GM10266 (cell line): ENCODE results near the gene RPS6KA3.

ENCODE experiments used
- DNase-seq: peaks from one replicate; pipeline ENCODE4 v3.0.0; 2012; ENCODE audit errors: extremely low spot score
- TF ChIP-seq, protein P1 (sequence below): IDR thresholded peaks from 2 replicates; pipeline ENCODE4 v1.5.1; 2012; ENCODE audit warnings: mild to moderate bottlenecking, low read depth; ENCODE audit not compliant: control insufficient read depth, insufficient read depth; ENCODE audit errors: missing control alignments

RPS6KA3 gene

DNA sequence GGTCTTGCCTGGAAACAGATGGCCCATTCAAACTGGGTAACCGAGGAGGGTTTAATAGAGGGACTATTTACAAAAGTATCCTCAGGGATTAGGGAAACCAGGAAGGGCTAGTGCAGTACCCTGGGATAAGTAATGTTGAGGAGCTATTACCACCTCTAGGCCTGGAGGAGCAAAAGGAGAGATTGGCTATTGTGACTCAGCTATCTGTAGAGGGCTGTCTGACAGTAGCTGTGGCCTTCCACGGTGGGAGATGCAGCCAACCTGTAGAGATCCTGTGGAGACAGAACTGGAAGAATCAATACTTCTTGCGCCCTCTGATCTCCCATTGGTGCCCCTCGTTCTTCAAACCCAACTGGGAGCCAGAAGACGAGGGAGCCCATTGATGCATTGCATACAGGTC lies 34.1 kb upstream of the RPS6KA3 start:
- TF ChIP-seq, protein P1, sequence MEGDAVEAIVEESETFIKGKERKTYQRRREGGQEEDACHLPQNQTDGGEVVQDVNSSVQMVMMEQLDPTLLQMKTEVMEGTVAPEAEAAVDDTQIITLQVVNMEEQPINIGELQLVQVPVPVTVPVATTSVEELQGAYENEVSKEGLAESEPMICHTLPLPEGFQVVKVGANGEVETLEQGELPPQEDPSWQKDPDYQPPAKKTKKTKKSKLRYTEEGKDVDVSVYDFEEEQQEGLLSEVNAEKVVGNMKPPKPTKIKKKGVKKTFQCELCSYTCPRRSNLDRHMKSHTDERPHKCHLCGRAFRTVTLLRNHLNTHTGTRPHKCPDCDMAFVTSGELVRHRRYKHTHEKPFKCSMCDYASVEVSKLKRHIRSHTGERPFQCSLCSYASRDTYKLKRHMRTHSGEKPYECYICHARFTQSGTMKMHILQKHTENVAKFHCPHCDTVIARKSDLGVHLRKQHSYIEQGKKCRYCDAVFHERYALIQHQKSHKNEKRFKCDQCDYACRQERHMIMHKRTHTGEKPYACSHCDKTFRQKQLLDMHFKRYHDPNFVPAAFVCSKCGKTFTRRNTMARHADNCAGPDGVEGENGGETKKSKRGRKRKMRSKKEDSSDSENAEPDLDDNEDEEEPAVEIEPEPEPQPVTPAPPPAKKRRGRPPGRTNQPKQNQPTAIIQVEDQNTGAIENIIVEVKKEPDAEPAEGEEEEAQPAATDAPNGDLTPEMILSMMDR = no peak
- no peak for DNase-seq

- TF ChIP-seq, protein P1 = no peak
- no peak for DNase-seq
Observed at GRCh38 chrX:20294957-20295356, 28.2 kb upstream of the RPS6KA3 start.

DNA sequence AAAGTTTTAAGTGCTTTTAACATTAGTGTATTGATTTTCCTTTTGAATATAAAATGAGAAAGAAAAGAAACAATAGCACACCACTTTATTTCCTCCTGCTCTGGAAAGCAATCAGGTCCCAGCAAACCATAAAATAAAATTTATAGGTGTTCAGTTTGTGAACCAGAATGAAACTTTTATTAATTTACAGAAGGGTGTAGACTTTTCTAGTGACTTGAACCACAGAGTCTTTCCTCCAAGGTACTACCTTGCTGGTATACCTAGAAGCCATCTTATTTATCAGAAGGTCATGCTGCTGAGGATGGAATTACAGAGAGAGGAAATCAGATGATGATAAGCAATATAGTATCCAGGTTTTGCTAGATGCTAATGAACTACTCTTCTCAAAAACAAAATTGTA lies 27.6 kb upstream of the RPS6KA3 start:
- TF ChIP-seq, protein P1 = no peak
- DNase-seq = no peak

DNA sequence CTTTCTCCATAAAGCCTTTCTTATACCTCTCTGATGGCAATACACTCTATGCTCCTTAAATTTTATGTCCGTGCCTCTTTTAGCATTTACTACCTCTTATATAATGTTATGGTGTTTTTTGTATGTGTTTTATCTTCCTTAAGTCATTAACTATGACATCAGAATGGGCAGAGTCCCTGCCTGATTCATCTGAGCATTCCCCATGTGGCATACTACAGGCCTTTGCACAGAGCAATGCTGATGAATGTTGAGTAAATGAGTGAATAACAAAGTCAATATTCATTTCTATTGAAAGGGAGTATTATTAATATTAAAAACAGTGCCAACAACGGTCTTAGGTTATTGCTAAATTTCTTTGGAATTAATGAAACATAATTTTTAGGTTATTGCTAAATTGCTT lies 18.8 kb upstream of the RPS6KA3 start:
- DNase-seq = no peak
- TF ChIP-seq, protein P1 = no peak

DNA sequence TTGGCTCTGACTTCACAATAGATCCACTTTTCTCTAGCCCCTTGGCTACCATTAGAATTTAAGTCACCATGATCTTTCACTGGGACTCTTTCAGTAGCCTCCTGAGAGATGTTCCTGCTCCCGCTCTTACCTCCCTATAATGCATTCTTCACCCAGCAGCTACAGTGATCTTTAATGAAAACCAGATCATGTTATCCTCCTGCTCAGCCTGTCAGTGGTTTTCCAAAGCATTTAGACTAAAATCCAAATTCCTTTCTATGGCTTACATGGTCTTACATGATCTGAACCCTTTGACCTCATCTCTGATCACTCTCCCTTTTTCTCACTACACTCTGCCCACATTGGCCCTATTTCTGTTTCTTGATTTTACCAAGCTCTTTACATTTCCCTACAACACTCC lies 18.3 kb upstream of the RPS6KA3 start:
- TF ChIP-seq, protein P1 = no peak
- DNase-seq = no peak

DNA sequence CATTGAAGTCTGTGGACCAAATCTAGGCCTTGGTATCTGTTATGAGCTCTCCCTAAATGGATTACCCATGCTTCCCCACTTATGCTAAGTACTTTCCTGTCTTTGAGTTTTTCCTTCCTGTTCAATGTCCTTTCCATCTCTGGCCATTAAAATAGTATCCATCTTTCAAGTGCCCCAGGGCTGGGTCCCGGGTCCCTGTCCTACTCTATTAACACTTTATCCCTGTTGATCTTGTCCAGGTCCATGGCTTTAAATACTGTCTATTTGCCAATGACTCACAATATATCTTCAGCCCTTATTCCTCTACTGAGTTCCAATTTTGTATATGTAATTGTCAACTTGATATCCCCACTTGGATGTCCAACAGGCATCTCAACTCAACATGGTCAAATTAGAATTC lies 17.7 kb upstream of the RPS6KA3 start:
- DNase-seq = no peak
- TF ChIP-seq, protein P1 = no peak

DNA sequence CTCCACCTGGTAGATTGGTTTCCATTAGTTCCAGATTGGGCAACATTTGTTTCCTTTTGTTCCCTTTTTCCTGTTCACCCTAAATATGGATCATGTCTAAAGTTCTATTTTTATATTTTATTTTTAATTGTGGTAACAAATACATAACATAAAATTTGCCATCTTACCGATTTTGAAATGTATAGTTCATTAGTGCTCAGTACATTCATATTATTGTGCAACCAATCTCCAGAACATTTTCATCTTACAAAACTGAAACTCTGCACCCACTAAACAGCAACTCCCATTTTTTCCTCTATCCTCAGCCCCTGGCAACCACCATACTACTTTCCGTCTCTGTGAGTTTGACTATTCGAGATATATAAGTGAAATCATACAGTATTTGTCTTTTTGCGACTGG lies 14.2 kb upstream of the RPS6KA3 start:
- no peak for DNase-seq
- TF ChIP-seq, protein P1 = no peak
